ENCODE data around the gene P2RY14.
"Not testable (repeated sequence)": the region's sequence is repeated elsewhere in the genome, so short reads cannot be mapped to it uniquely, and the experiment has no call there.

P2RY14 gene

GRCh38 chr3:151196434-151196833 lies 81.9 kb downstream of the P2RY14 start:
- FAIRE-seq (no peak), DNase-seq (ENCODE audit: insufficient read length, low spot score) (no peak)

- DNase-seq (ENCODE audit: insufficient read length, low spot score) (no peak), FAIRE-seq (no peak)
These were observed 82.5 kb downstream of the P2RY14 start for GRCh38 chr3:151195826-151196225.

- DNase-seq (ENCODE audit: insufficient read length, low spot score) (no peak), FAIRE-seq (no peak)
These were observed 85.8 kb downstream of the P2RY14 start for GRCh38 chr3:151192545-151192944.

- no peak for FAIRE-seq
- DNase-seq (ENCODE audit: insufficient read length, low spot score): no peak
These were observed 87.2 kb downstream of the P2RY14 start for GRCh38 chr3:151191095-151191494.

GRCh38 chr3:151183265-151183671 lies 95.1 kb downstream of the P2RY14 start:
- FAIRE-seq: no peak

GRCh38 chr3:151182349-151183079 lies 95.8 kb downstream of the P2RY14 start:
- DNase-seq (ENCODE audit: insufficient read length, low spot score) (no peak), FAIRE-seq (no peak)

More at GRCh38 chr3:151183265-151183671, 95.1 kb downstream of the P2RY14 start:
- DNase-seq (ENCODE audit: insufficient read length, low spot score): no peak

- no peak for FAIRE-seq
- DNase-seq (ENCODE audit: insufficient read length, low spot score): no peak
These were observed 100.0 kb downstream of the P2RY14 start for GRCh38 chr3:151178208-151178845.

GRCh38 chr3:151175952-151176351 lies 102.4 kb downstream of the P2RY14 start:
- no peak for DNase-seq (ENCODE audit: insufficient read length, low spot score)
- FAIRE-seq: no peak

GRCh38 chr3:151174351-151174750 lies 104.0 kb downstream of the P2RY14 start:
- DNase-seq (ENCODE audit: insufficient read length, low spot score) (no peak), FAIRE-seq (no peak)

GRCh38 chr3:151171145-151171757 lies 107.1 kb downstream of the P2RY14 start:
- FAIRE-seq (no peak), DNase-seq (ENCODE audit: insufficient read length, low spot score) (no peak)

GRCh38 chr3:151169948-151170679 lies 108.2 kb downstream of the P2RY14 start:
- not testable (repeated sequence) for FAIRE-seq; DNase-seq (ENCODE audit: insufficient read length, low spot score)

- no peak for FAIRE-seq
- DNase-seq (ENCODE audit: insufficient read length, low spot score): no peak
These were observed 108.9 kb downstream of the P2RY14 start for GRCh38 chr3:151169262-151169947.

GRCh38 chr3:151168269-151169094 lies 109.9 kb downstream of the P2RY14 start:
- FAIRE-seq (no peak), DNase-seq (ENCODE audit: insufficient read length, low spot score) (peak; percentile 59)

GRCh38 chr3:151166161-151166560 lies 112.2 kb downstream of the P2RY14 start:
- no peak for DNase-seq (ENCODE audit: insufficient read length, low spot score)
- no peak for FAIRE-seq

- DNase-seq (ENCODE audit: insufficient read length, low spot score) (no peak), FAIRE-seq (no peak)
These were observed 113.1 kb downstream of the P2RY14 start for GRCh38 chr3:151165226-151165625.

Measured in HTR-8/SVneo (cell line).